Colonic mucosa (tissue), 4 donors: ENCODE measurements around the gene TMEM106C. TPM values are rescaled to one million over a fixed set of nuclear protein-coding genes. Genes with fewer than 3 reads are reported as not detected.
A peak's percentile ranks its signal among the peaks of the same experiment; 100 is the strongest.

Source experiments
- DNase-seq: peaks from one replicate; pipeline ENCODE4 v3.0.0-alpha.2; 2020
- H3K27ac ChIP-seq: fragments of 200-600 bp; one replicate; pipeline ENCODE4 v1.8.0; 2021
- H3K27me3 ChIP-seq: fragments of 200-600 bp; one replicate; pipeline ENCODE4 v1.8.0; 2021
- H3K36me3 ChIP-seq: fragments of 200-600 bp; one replicate; pipeline ENCODE4 v1.8.0; 2021
- H3K4me1 ChIP-seq: fragments of 200-600 bp; one replicate; pipeline ENCODE4 v1.8.0; 2021; ENCODE audit warnings: mild to moderate bottlenecking
- H3K4me3 ChIP-seq: fragments of 200-600 bp; one replicate; pipeline ENCODE4 v1.8.0; 2021
- H3K9ac ChIP-seq, 2 donors: one replicate each; pipeline ENCODE4 v1.7.0; 2013; ENCODE audit warnings: control low read depth in 2 of 2, low read depth in 2 of 2, low read length in 2 of 2
- H3K9me3 ChIP-seq: fragments of 200-600 bp; one replicate; pipeline ENCODE4 v1.8.0; 2021
- intact Hi-C: fragments of 100-400 bp; cut with DNase I; formaldehyde crosslinking; loops from one replicate; pipeline ENCODE4 v1.14.1; 2022
- total RNA-seq, 2 donors: library from RNA; stranded (reverse); fragmentation: NEBNext Ultra II Directional in 1 of 2; extraction: Animal tissue kit (Norgen Biotek cat#: 25700) in 1 of 2; gene quantifications; one replicate each; pipeline ENCODE4 v1.2.1, GENCODE V29; 2021
- TF ChIP-seq, protein P1 (sequence below): fragments of 200-600 bp; IDR thresholded peaks from one replicate; pipeline ENCODE4 v1.8.0; 2022; ENCODE audit warnings: antibody characterized with exemption, mild to moderate bottlenecking
- donor health status: healthy.
- donor health status: DM: no; HTN: no; CAD: no.
- donor health status: DM: no; HTN: no; CAD: no.

Gene TMEM106C
- total RNA-seq, 2 donors from 2014 or later, result 187 to 258 TPM

DNA sequence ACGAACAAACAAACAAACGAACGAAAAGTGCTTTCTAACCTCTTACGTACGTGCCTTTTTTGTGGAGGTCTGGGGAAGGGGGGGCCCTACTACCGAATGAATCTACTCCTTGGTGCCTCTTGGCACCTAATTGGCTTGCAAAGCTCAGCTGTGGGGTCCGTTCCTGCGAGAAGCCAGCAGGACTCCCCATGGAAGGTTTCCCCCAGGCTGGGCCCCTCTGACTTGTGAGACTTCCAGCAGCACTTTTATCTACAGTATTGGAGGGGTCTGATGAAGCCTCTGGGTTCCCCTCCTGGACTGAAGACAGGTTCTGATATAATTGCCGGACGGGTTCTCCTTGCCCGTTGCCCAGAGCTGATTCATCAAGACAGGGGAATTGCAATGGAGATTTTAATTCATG, 1.2 kb upstream of the TMEM106C start:
- Histone ChIP-seq H3K36me3 (no peaks in the 10 kb centered on the region), H3K9ac (no peak overlapping the region), H3K27me3 (no peaks in the 10 kb centered on the region), H3K4me1 (no peaks in the 10 kb centered on the region), H3K27ac (no peak overlapping the region), H3K4me3 (no peak overlapping the region), H3K9me3 (no peaks in the 10 kb centered on the region)
- intact Hi-C loops, result no loop called here
- TF ChIP-seq, protein P1, sequence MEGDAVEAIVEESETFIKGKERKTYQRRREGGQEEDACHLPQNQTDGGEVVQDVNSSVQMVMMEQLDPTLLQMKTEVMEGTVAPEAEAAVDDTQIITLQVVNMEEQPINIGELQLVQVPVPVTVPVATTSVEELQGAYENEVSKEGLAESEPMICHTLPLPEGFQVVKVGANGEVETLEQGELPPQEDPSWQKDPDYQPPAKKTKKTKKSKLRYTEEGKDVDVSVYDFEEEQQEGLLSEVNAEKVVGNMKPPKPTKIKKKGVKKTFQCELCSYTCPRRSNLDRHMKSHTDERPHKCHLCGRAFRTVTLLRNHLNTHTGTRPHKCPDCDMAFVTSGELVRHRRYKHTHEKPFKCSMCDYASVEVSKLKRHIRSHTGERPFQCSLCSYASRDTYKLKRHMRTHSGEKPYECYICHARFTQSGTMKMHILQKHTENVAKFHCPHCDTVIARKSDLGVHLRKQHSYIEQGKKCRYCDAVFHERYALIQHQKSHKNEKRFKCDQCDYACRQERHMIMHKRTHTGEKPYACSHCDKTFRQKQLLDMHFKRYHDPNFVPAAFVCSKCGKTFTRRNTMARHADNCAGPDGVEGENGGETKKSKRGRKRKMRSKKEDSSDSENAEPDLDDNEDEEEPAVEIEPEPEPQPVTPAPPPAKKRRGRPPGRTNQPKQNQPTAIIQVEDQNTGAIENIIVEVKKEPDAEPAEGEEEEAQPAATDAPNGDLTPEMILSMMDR, result no peak
- DNase-seq, result no peak

DNA sequence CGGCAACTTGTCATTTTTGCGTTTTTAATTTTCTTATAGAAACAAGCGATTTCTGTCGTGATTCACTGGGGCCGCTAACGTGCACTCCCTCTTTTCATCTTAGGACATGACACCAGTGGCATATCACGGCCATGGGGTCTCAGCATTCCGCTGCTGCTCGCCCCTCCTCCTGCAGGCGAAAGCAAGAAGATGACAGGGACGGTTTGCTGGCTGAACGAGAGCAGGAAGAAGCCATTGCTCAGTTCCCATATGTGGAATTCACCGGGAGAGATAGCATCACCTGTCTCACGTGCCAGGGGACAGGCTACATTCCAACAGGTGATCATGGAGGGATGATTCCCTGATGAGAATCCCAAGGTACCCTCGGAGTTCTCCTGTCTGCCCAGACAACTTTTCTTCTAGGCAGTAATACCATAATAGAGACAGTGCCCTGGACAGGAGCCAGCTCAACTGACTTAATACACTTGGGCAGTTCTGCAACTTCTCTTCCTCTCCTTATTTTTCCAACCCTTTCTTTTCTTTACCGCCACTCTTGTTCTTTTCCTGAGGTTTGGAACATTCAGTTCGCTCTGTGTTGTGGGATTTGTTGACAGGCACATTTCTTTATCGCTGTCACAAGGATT, 821 bp downstream of the TMEM106C start:
- TF ChIP-seq, protein P1, result no peak
- peak overlapping the region; percentile 28 to 81 for H3K9ac ChIP-seq
- H3K27me3 ChIP-seq, result no peaks in the 10 kb centered on the region
- intact Hi-C loops, result no loop called here
- H3K4me1 ChIP-seq, result no peaks in the 10 kb centered on the region
- H3K27ac ChIP-seq, result peak overlapping the region; percentile 85
- H3K36me3 ChIP-seq, result no peaks in the 10 kb centered on the region
- H3K4me3 ChIP-seq, result peak overlapping the region; percentile 91
- peak; percentile 56 for DNase-seq
- no peaks in the 10 kb centered on the region for H3K9me3 ChIP-seq

- no peak overlapping the region for H3K4me3 ChIP-seq
- H3K36me3 ChIP-seq, result no peaks in the 10 kb centered on the region
These were observed 2.2 kb downstream of the TMEM106C start for GRCh38 chr12:47965581-47965980.

DNA sequence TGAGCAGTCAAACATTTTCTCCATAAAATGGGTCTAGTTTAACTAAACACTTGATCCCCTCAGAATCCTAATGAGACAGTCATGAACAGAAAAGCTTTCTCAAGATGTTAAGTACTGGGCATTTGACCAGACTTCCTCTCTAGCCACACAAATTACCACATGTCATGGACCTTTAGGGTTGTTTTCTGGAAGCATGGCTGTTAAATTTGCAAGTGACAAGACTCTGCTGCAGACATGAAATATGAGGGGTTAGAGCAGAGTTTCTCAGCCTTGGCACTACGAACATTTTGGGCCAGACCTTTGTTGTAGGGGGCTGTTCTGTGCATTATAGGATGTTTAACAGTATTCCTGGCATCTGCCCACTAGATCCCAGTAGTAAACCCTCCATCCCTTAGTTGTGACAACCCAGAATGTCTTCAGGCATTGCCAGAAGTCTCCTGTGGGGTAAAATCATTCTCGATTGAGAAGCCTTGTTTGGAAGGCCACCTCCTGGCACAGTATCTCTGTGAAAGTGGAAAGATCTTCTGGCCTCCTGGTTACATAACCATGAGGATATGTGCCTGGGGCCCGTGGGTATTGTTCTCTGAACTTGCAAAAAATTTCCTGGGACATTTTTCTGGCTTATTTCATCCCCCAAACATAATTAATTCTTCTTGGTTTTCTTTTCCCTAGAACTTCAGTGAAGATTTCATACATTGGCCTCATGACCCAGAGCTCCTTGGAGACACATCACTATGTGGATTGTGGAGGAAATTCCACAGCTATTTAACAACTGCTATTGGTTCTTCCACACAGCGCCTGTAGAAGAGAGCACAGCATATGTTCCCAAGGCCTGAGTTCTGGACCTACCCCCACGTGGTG, 4.3 kb downstream of the TMEM106C start:
- TF ChIP-seq, protein P1, result no peak
- Histone ChIP-seq H3K9me3 (no peaks in the 10 kb centered on the region), H3K9ac (no peak overlapping the region), H3K4me1 (no peaks in the 10 kb centered on the region), H3K36me3 (no peaks in the 10 kb centered on the region), H3K27me3 (no peaks in the 10 kb centered on the region), H3K27ac (no peak overlapping the region), H3K4me3 (no peak overlapping the region)
- DNase-seq, result no peak
- intact Hi-C loops, result no loop called here

More at GRCh38 chr12:47965581-47965980, 2.2 kb downstream of the TMEM106C start:
- Histone ChIP-seq H3K27me3 (no peaks in the 10 kb centered on the region), H3K27ac (peak overlapping the region; percentile 85), H3K9ac (peak overlapping the region in 1 of 2 donors; percentile 57), H3K4me1 (no peaks in the 10 kb centered on the region), H3K9me3 (no peaks in the 10 kb centered on the region)
- intact Hi-C loops, result no loop called here
- DNase-seq, result peak; percentile 75
- TF ChIP-seq, protein P1, result no peak

DNA sequence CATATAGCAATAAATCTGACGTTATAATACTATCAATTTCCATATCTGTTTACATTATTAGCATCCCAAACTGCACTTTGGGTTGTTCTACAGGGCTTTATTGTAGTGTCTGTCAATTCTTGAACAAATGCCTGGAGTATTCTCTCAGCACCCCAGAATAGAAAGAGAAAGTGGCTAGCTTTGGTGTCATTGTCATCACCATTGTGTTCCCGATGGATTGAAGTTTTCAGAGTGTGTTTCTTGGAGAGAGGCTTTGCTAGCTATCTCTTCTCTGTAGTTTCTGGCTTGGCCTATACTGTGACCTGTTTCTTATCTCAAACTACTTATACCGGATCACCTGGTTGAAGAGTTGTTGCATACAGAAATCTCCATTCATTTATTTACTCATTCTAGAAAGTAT, 6.4 kb downstream of the TMEM106C start:
- TF ChIP-seq, protein P1, result no peak

More for the DNA sequence above, 6.4 kb downstream of the TMEM106C start:
- Histone ChIP-seq H3K9ac (no peak overlapping the region), H3K9me3 (no peaks in the 10 kb centered on the region), H3K36me3 (no peaks in the 10 kb centered on the region), H3K4me1 (no peaks in the 10 kb centered on the region), H3K4me3 (no peak overlapping the region), H3K27me3 (no peaks in the 10 kb centered on the region), H3K27ac (no peak overlapping the region)
- DNase-seq, result no peak
- intact Hi-C loops, result no loop called here
